Mesenteric fat pad (tissue), 1 donor: ENCODE results near the gene SESN1. TPM values are rescaled to one million over a fixed set of nuclear protein-coding genes. Genes with fewer than 3 reads are reported as not detected.

Experiments used
- DNase-seq: peaks from one replicate; pipeline ENCODE4 v3.0.0-alpha.2; 2020; ENCODE audit warnings: low spot score
- total RNA-seq: library from RNA; stranded (reverse); fragmentation: NEBNext Ultra II Directional; extraction: Animal tissue kit (Norgen Biotek cat#: 25700); gene quantifications from one replicate; pipeline ENCODE4 v1.2.1, GENCODE V29; 2021
- donor health status: DM: yes; HTN: yes; CAD: no.

The SESN1 gene
- total RNA-seq, 1 donor from 2014 or later: 42.8 TPM

DNA sequence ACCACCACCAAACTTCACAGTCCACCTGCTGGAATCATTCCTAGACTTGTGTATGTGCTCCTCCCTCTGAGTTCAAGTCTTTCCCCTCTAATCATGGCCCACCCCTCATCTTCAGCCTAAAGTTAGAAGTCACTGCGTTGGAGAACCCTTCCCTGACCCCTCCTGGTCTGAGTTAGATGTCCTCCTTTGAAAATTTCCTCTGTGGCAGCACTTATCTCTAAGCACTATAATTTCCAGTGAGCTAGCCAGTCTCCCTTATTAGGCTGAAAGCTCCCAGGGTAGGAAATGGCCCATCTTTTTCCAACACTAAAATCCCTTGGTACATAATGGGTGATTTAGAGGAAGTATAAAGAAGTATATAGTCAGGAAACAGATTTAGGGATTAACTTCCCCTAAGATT lies 63.2 kb downstream of the SESN1 start:
- DNase-seq: no peak

DNA sequence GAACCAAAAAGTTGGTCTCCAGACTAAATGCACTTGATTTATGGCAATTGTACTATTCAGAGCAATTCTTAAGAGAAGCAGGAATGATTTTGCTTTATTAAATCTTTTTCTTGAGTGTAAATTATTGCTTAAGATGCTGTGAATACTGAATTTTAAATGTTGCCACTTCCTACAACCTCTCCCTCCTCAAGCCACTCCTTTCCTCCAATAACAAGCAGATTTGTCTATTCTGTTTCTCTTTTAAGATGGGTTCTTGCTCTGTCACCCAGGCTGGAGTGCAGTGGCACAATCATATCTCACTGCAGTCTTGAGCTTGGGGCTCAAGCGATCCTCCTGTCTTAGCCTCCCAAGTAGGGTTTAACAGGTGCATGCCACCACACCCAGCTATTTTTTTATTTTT lies 65.3 kb downstream of the SESN1 start:
- no peak for DNase-seq

DNA sequence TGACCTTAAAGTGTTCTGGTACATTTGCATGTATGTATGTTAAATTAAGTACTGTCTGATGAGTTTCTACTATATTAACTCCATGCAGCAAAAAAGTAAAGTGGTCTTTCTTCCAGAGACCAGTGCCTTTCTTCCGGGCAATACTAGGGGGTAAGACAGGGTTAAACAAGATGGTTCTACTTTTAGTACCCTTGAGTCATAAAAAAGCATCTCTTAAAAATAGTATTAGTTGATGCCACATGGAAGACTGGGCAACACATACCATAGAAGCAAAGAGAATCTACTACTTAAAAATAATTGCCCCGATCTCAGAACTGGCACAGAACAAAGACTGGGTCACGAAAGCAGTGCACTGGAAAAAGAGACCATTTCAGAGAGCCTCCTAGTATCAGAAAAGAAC lies 66.2 kb downstream of the SESN1 start:
- DNase-seq: no peak

DNA sequence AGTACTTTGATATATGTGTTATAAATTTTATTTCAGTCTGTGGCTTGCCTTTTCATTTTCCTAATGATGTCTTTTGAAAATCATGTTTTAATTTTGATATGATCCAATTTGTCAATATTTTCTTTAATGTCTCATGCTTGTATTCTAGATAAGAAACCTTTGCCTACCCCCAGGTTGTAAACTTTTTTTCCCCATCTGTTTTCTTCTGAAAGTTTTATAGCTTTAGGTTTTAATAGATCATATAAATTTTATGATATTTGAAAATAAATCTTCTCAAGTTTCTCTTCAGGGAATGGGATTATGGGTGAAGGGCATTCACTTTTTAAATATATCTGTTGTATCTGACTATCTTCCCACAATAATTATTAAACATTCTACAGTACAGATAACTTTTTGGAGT lies 66.7 kb downstream of the SESN1 start:
- no peak for DNase-seq

DNA sequence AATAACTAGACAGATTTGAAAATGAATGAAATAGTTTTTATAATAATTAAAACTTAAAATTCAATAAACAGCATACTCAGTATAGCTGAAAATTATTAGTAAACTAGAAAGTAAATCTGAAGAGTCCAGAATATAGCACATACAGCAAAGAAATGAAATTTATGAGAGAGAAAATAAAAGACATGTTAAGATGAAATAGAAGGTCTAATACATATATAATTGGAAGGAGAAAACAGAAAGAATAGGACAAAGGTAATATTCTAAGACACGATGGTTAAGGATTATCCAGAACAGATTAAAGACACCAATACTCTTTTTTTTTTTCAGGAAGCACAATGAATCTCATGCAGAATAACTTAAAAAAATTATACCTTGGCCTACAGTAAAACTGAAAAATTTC lies 69.0 kb downstream of the SESN1 start:
- DNase-seq: no peak

DNA sequence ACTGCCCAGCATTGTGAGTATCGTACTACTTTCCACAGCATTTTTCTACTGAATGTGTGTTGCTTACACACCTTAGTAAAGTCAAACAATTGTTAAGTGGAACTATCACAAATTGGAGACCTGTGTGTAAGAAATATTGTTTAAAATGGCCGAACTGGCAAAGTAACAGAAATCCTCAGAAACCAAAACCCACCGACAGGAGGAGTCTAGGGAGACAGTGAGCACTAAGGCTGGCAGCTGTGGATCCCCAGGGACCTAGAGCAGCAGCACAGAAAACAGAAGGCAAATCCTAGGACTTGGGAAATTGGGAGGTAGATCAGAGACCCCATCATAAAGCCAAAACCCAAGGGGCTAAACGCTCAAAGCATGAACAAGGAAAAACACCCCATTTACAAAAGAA lies 69.9 kb downstream of the SESN1 start:
- no peak for DNase-seq

DNA sequence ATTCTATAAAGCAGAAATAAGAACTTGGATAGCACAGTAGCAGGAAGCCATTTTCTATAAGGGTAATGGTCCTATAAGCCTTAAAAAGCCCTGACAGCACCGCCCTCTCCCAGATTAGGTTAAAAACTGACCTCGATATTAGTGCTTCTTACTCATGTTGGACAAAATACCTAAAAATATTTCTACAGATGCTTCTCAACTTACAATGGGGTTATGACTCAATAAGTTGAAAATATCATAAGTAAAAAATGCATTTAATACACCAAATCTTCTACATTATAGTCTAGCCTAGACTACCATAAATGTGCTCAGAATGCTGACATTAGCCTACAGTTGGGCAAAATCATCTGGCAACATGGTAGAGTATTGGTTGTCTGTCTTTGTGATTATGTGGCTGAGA lies 70.3 kb downstream of the SESN1 start:
- DNase-seq: no peak

DNA sequence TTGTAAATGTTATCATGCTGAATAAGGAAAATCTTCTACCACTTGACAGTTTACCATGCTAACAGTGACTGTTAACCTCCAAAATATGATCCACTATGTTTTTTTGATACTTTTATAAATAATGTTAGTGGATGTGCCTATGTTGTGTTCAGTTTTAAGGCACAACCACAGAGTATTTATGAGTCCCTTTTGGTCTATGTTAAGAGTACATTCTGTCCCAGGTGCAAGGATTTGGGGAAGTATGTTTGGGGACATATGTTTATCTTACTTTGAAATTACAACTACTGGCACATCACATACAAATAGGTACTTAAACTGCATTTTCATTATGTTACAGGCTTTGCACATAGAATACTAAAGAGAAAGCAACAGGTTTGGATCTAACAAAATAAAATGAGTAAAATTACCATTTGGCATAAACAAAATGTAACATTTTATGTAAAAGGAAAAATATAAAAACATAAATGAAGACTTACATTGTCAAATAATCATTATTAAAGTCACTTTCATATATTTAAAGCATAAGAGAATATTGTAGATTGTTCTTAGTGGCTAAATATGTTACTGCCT lies 71.2 kb downstream of the SESN1 start:
- DNase-seq: no peak

DNA sequence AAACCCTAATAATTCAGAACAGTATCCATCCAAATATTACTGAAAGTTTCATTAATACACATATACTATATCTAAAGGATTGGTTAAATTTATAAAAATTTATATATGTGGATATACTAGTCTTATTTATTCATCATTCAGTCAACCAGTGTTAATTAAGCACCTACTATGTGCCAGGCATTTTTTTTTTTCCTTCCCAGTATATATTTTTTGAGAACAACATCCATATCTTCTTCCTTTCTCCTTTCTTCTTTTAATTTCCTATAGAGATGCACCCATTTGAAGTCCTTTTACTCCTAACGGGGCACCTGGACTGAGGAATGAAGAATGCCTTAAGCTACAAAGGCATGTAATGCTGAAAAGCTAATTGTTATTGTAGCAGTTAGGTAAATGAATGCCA lies 72.8 kb downstream of the SESN1 start:
- no peak for DNase-seq

DNA sequence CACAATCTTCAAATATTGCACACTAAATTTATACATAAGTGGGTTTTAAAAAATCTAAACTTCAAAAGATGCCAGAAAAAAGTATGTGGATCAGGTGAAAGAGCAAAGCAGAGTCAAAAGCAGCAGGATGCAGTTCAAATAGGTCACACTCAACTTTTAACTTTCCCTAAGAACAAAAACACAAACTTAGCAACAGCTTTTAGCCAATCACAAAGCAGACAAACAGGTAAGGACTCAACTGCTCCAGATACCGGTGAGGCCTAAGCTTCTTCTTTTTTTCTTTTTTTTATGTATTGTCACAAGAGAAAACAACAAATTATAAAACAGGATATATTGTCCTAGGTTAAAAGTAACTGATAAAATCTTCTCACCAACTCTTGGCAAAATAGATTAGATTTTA lies 74.7 kb downstream of the SESN1 start:
- DNase-seq: no peak

DNA sequence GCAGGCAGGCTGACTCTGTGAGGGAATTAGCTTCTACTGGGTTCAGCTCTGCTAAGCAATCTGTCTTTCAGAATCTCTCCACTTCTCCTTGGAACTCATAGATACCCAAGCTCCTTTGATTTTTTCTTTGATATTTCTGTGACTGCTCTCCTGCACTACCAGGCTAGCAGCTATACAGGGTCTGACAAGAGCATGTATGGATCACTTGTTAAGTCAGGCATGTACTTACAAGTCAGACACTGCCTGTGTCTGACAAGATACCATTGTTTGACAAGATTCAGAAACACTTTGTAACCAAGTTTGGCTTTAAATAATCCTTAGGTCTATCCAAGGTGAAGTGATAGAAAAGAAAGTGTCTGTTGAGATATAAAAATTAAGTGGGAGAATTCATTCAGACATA lies 79.5 kb downstream of the SESN1 start:
- no peak for DNase-seq

DNA sequence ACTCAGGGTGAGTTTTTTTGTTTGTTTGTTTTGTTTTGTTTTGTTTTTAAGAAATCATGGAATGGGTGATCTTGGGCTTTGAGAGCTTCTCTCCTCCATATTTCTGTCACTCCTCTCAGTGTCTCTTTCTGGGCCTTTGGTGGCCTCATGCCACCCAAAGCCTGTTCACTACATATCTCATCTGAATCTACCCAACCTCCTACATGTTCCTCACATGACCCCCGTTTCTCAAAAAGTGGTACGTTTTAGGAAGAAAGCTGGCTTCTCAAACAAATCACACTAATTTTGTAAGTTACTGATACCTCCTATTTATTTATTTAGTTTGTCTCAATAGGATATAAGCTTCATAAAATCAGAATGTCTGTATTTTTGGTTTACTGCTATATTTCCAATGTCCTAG lies 80.0 kb downstream of the SESN1 start:
- DNase-seq: no peak

DNA sequence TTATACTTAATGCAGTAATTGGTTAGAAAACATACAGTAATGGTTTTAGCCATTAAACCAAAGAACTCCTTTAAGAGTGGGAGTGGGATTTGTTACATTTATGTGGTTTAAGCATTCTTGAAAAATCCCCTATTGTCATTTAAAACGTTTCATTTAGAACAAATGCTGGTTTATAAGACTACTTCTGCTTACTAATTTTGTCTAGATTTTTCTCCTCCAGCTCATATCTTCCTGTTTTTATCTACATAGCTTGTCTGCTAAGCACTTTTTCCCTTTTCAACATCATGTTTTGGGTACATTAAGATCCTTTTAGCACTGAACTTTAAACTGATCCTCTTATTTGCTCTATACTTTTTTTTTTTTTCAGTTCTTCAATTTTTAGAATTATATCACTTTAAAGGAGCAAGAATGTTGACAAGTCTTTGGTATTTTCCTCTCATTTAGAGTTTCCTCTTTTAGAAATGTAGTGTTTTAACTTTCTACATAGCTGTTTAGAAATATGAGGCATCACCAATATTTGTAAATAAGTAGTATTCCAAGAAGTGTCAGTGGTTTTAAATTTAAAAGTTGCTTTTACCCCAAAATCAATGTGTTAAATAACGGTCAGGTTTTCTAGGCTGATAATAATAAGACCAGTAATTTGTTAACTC lies 80.9 kb downstream of the SESN1 start:
- no peak for DNase-seq

DNA sequence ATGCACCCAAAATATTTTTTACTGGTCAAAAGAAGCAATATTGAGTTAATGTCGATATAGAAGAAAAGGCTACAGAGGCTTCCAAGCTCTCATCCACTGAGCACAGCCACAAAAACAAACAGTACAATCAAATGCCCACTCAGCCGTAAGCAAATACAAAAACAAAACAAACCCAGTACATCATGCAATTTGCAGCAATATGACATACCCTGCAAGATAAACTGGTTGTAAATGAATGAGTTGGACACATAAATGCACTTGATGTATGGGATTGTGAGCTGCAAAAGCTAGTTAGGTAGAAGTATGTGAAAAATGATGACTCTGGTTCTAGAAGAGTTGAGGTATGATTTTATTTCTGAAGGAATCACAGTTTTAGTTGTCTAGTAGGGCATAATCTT lies 83.9 kb downstream of the SESN1 start:
- no peak for DNase-seq

DNA sequence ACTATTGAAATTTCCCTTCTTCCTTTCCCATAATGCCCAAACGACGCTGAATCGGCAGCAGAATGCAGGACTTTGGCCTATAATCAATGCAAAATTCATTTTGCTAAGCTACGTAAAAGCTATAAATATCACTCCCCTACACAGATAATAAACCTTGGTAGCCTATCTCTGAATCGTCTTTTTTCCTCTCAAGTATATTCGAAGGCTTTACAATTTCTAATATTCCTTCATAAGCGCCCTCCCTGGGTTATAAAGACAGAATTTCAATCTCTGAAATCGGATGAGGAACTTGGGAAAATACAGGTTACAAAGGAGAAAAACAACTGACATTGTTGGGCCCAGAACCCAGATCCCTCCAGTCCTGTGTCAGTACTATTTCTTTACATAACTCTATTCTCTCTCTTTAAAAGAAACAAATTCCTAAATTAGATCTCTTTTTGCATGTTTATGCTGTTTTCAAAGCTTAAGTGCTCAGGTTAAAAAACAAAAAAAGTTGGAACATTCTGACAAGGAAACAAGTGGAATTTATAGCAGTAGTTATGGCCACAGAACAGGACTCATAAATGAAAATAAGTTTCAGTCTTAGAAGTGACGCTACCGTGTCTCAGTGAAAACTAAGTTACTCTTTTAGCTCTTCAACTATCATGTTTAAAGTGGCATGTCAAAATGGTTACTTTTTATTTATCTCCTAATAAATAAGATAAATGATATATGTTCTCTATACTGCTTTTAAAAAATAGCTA lies 84.5 kb downstream of the SESN1 start:
- no peak for DNase-seq

DNA sequence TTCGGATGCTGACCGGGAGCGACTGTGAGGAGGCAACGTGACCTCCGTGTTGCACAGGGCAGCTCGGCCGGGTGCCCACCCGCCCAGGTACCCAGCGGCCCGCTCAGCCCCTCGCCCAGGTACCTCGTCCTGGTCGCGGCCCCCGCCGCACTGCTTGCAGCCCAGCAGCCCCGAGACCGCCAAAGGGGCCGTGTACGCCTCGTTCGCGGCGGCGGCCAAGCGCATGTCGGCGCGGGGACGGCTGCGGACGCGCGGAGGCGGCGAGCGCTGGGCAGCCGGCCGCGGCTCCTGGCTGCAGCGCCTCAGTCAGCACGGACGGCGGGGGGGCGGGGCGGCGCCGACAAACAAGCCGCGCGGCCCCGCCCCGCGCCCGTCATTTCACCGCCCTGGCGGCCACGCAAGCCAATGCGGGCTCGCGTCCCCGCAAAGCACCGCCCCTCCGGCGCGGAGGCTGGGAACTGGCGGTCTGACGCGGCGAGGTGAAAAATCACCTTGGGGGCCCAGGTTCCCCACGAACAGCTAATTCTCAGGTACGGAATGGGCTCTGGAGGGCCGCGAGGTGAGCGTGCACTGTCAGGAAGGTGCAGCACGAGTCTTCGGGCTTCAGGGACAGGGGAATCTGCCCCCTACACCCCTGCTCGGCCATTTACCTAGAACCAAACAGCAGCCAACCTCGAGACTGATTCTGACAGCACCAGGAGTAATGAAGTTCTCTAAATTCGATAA lies 85.2 kb downstream of the SESN1 start:
- peak; percentile 97 for DNase-seq

DNA sequence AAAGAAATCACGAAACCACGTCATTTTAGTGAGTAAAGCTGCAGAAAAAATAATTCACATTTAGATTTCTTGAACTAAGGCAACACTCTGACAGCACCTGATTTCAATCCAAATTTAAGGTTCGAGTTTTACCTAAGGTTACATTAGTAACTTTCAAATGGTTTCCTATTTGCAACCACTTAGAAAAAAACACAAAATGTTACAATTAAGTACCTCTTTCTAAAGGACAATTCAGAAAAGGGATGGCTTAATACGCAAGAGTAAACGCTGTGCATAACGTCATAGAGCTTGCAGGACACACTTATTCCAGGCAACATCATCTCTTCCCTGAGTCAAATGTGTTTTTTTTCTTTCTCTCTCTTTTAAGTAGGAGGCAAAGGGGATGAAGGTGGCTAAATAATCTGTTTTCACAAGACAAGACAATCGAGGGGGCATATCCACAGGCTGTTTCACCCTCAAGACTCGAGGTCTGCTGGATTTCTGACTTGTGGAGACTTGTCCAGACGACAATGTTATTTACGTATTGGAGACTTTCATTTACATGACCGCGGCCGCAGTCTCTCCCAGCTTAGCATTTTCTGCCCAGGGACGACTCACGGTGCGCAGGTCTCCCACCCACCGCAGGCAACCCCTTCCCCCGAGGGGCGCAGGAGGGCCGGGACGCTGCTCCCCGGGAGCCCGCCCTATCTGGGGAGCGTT lies 86.0 kb downstream of the SESN1 start:
- DNase-seq: no peak

DNA sequence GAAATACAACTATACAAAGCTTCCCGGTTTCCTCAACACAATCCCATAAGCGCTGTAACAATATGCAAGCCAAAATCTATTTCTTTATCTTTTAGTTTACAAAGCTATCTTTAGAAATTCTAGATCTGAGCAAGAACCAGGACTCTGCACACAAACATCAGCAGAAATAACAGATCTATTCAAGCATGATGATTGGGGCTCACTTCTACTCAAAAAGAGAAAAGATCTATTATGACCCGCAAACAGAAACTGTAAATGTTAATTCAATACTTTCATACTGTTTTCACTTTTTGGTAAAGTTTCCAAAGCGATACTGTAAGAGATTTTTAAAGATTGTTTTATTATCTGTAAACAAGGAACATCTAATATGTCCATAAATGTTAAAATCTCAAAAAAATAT lies 86.6 kb downstream of the SESN1 start:
- no peak for DNase-seq

DNA sequence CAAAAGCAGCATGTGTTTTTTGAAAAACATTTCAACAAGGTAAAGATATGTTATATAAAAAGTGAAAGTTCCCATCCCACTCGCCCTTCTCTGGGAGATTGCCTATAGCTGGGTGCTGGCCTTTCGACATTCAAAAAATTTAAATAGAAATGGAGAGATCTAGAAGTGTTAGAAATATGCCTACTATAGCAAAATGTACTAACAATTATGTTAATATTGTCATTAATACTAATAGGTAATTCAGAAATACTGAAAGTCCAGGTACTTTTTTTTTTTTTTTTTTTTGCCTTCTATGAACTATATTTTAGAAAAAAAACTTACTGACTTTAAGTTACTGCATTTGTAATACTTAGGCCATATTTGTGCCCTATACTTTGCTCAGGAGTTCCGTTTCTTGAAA lies 87.1 kb downstream of the SESN1 start:
- no peak for DNase-seq

DNA sequence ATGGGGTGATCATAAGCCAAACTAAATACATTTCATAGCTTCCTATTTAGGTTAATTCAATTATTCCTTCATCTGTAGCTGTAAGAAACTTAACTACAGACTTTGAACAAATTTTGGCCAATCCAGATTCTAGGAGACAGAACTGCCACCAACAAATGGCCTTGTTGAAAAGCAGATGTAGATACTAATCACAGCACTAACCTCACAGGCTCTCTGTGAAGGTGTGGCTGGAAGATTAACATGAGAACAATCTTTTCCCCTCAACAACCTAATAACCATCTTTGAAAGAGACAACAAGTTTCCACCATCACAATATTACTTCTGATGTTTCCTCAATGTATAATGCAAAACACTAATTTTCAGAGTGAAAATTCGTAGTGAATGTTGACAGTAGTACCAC lies 87.8 kb downstream of the SESN1 start:
- no peak for DNase-seq

DNA sequence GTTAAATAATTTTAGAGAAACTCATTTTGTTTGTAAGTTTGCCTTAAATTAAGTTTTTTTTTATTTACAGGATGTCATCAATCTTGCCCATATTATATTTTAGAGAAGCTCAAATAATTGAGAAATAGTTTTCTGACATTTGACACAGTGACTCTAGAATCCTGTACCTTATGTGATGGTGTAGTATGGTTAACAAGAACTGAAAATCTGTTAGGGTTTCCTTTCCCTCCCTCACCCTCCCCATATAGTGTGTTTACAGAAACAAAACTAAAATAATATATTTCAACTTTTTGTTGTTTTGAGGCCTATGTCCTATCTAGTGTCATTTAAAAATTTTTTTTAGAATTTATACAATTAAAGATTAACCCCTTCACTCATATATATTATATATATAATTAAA lies 91.8 kb downstream of the SESN1 start:
- DNase-seq: no peak
